ENCODE results near the gene PIGT.
"Not testable (repeated sequence)": the region's sequence is repeated elsewhere in the genome, so short reads cannot be mapped to it uniquely, and the experiment has no call there.

GRCh38 chr20:45472286-45472685 lies 56.3 kb downstream of the PIGT start:
- TF ChIP-seq ESRRG (CRISPR knock-in tag; IDR thresholded peaks at IDR 0.05); ZNF565 (CRISPR knock-in tag; conservative IDR thresholded peaks at IDR 0.05; ENCODE audit: low read depth); CSDC2 (CRISPR knock-in tag; IDR thresholded peaks at IDR 0.05); ZC3H10 (CRISPR knock-in tag; IDR thresholded peaks at IDR 0.05): not testable (repeated sequence)
- TF ChIP-seq ZNF8 (CRISPR knock-in tag; IDR thresholded peaks at IDR 0.05), result peak; percentile 79

Data from SK-N-SH treated with all-trans-retinoic acid at 6 μM for 48 hours (cell line).